RWPE1 (cell line): ENCODE measurements around the gene DMAC2L.
"Not testable (repeated sequence)": the region's sequence is repeated elsewhere in the genome, so short reads cannot be mapped to it uniquely, and the experiment has no call there.

ENCODE experiments used
- CTCF ChIA-PET: fragments of 350-600 bp; sonication (Branson Sonifier 250); formaldehyde crosslinking; extraction: SDS; loops from one replicate; lab custom pipeline; 2021; lab: Yijun Ruan, JAX
- POLR2A ChIA-PET: fragments of 400-600 bp; formaldehyde crosslinking; extraction: SDS; loops from one replicate; lab custom pipeline; 2020; ENCODE audit warnings: antibody characterized with exemption; ENCODE audit not compliant: low non-redundant PET; lab: Yijun Ruan, JAX
- DNase-seq: peaks from one replicate; pipeline ENCODE4 v3.0.0; 2012; ENCODE audit warnings: low spot score
- H3K27ac ChIP-seq: fragments of 450-650 bp; 2 replicates; pipeline ENCODE4 v1.5.1; 2017
- TF ChIP-seq, protein P1 (sequence below): fragments of 450-650 bp; conservative IDR thresholded peaks from 2 replicates; pipeline ENCODE4 v1.5.1; 2017; ENCODE audit warnings: low read depth, mild to moderate bottlenecking

The DMAC2L gene

DNA sequence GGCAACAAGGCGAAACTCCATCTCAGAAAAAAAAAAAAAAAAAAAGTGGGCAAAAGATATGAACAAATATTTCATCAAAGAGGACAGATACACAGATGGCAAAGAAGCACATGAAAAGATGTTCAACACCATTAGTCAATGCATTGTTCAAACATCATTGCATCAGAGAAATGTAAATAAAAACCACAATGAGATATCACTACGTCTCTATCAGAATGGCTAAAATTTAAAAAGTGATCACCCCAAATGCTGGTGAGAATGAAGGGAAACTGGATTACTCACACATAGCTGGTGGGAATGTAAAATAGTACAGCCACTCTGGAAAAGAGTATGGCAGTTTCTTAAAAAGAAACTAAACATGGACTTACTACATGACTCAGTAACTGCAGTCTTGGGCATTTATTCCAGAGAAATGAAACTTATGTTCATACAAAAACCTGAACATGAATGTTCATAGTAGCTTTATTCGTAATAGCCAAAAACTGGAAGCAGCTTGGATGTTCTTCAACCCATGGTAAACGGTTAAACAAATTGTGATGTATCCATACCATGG lies 3.7 kb upstream of the DMAC2L start:
- CTCF ChIA-PET = no interaction called here
- TF ChIP-seq, protein P1, sequence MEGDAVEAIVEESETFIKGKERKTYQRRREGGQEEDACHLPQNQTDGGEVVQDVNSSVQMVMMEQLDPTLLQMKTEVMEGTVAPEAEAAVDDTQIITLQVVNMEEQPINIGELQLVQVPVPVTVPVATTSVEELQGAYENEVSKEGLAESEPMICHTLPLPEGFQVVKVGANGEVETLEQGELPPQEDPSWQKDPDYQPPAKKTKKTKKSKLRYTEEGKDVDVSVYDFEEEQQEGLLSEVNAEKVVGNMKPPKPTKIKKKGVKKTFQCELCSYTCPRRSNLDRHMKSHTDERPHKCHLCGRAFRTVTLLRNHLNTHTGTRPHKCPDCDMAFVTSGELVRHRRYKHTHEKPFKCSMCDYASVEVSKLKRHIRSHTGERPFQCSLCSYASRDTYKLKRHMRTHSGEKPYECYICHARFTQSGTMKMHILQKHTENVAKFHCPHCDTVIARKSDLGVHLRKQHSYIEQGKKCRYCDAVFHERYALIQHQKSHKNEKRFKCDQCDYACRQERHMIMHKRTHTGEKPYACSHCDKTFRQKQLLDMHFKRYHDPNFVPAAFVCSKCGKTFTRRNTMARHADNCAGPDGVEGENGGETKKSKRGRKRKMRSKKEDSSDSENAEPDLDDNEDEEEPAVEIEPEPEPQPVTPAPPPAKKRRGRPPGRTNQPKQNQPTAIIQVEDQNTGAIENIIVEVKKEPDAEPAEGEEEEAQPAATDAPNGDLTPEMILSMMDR = no peak
- DNase-seq = no peak
- POLR2A ChIA-PET = no interaction called here
- H3K27ac ChIP-seq = no peak overlapping the region

DNA sequence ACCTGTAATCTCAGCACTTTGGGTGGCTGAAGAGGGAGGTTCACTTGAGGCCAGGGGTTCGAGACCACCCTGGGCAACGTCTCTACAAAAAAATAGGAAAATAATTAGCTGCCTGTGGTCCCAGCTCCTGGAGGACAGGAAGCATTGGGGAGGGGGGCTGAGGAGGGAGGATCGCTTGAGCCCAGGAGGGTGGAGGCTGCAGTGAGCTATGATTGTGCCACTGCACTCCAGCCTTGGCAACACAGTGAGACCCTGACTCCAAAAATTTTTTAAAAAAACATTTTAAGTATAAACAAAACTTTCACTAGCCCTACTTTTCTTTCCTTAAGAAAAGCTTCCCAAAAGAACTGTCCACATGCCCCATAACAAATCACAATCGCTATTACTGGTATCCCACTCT lies 1.7 kb upstream of the DMAC2L start:
- H3K27ac ChIP-seq = no peak overlapping the region
- ChIA-PET CTCF (interaction anchor here (1.2 kb wide), 1 partner anchor 222 kb away, joined by 4 read pairs; the partner anchor contains the start of gene MAP4K5), POLR2A (no interaction called here)
- DNase-seq = no peak
- TF ChIP-seq, protein P1 = no peak

DNA sequence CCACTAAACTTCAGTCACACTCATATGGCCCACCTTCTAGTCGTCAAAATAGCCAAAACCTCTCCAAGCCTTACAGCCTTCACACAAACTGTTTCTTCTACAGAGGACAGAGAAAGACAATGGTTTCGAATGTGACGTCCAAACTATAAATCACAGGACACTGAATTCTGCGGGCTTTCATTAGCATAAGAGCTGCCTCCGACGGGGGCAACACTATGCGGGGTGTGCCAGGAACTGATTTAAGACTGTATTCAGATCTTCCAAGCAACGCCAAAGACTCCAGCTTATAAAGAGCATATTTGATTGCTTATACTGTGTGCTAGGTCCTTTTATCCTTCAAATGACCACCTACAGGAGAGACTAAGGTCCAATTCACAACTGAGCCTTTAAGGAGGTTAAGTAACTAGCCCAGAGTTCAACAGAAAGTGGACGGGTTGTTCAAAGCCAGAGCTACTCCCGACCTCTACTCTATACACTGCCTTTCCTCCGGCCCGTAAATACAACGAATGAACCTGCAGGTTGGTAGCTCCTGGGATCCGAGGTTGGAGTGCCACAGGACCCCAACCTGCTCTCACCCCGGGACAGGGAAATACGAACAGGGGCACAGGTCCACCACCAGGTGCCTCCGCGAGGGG lies 670 bp upstream of the DMAC2L start:
- ChIA-PET POLR2A (no interaction called here), CTCF (interaction anchor here (0.5 to 1.2 kb wide), 3 partner anchors 11 to 221 kb away, joined by 3 to 4 read pairs (median 3); partner anchors contain the start of gene MAP4K5)
- peak overlapping the region; percentile 90 for H3K27ac ChIP-seq
- peak; percentile 81 for DNase-seq
- TF ChIP-seq, protein P1 = no peak; the same call in 1 of the 2 replicates

DNA sequence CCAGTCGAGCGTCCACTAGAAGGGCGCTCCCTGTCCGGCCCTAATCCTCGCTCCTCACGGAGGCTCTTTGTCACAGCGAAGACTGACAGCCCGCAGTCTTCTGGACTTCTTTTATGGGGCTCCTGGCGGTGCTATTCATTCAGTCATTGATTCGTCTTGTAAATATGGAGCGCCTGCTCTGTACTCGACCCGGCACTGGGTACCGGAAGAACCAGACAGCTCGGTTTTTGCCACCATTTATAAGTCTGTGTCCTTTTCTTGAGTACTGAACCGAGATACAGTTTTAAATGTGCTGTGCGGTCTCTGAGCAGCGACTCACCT lies 570 bp downstream of the DMAC2L start:
- DNase-seq = no peak
- POLR2A ChIA-PET = interaction anchor here (0.8 kb wide), 2 partner anchors 31 to 166 kb away, joined by 3 to 6 read pairs; no protein-coding TSS in a partner anchor
- CTCF ChIA-PET = interaction anchor here (0.5 kb wide), 1 partner anchor 125 kb away, joined by 4 read pairs; no protein-coding TSS in a partner anchor
- H3K27ac ChIP-seq = peak overlapping the region; percentile 90
- TF ChIP-seq, protein P1 = no peak

DNA sequence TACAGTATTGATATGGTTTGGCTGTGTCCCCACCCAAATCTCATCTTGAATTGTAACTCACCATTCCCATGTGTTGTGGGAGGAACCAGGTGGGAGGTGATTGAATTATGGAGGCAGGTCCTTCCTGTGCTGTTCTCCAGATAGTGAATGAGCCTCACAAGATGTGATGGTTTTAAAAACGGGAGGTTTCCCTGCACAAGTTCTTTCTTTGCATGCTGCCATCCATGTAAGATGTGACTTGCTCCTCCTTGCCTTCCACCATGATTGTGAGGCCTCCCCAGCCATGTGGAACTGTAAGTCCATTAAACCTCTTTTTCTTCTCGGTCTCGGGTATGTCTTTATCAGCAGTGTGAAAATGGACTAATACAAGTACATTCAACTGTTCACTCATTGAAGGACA lies 2.0 kb downstream of the DMAC2L start:
- DNase-seq, POLR2A ChIA-PET, H3K27ac ChIP-seq: not testable (repeated sequence)
- CTCF ChIA-PET = interaction anchor here (0.7 kb wide), 1 partner anchor 13 kb away, joined by 3 read pairs; no protein-coding TSS in a partner anchor

DNA sequence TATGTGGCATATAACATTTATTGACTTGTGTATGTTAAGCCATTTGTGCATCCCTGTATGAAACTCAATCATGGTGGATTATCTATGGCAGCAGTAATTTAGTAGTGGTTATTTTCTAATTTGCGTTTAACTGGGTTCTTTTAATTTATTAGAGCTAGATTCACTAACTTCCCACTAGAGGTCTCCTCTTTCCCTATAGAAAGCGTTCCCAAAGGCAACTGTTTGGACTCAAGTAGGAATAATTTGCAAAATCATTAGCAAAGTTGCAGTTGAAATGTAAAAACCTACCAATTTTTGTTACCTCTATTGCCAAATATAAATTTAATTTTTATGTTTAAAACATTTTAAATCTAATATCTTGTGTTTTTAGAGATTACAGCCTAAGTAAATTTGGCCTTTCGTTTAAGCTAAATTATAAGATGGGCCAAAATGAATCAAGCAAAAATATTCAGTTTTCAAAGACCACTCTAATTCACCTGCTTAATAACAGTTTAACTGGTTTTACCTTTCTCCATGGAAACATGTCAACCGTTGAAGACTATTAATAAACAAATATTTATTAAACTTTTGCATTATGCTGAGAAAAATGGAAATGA lies 6.0 kb downstream of the DMAC2L start:
- TF ChIP-seq, protein P1 = peak; percentile 68
- no peak overlapping the region for H3K27ac ChIP-seq
- ChIA-PET CTCF (no interaction called here), POLR2A (no interaction called here)
- peak; percentile 36 for DNase-seq

DNA sequence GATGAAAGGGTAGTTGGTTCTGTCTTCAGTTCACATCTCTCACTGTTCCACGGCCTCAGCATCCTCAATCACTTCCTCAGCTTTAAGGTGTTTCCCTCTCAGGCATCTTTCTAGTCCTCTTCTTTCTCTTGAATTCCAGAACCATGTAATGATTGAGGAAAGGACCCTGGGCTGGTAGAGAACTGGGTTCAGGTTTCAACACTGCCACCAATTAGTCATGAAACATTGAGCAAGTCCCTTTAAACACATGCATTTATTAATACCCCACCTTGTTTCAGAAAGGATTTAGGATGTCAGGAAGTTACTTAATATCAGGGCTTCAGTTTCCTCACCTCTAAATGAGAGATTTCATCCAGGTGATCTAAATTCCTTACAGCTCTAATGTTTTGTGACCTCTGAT lies 7.2 kb downstream of the DMAC2L start:
- H3K27ac ChIP-seq = no peak overlapping the region

More for the DNA sequence above, 7.2 kb downstream of the DMAC2L start:
- DNase-seq = peak; percentile 39
- TF ChIP-seq, protein P1 = no peak
- CTCF ChIA-PET = no interaction called here
- POLR2A ChIA-PET = no interaction called here
